KG1 (cell line): ENCODE results near the gene CAMTA1.

Source experiments
- DNase-seq: peaks from one replicate; lab custom pipeline; 2025; lab: John Stamatoyannopoulos, UW

CAMTA1 gene

DNA sequence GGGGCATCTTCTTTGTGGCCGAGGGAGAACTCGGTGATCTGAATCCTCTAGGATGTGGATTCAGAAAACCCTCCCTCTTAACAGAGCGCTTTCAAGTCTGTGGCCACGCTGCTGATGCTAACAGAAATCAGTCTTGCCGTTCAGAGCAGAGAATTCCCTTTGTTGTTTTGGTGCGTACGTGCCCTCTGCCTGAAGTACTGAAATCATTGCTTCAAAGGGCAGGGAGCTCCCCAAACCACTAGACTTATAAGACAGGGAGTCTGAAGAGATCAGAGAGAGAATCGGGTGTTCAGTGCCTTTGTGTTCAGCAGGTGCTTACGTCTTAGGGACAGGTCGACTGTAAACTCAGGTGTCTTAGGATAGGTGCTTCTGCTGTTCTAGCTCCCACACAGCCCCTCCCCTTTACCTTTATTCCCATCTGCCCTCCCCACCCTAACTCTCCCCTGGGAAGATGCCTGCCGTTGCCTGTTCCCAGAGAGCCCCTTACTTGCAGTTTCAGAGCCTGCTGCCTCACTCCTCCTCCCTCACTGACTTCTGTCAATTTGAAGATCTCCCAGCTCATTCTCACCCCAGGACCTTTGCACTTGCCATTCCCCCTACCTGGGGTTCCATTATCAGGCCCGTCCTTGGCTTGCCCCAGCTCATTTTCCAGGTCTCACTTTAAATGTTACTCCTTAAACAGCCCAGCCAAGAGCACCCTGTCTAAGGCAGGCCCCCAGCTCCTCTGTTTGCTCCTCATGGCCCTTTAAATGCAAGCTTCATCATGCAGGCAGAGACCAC, 143.0 kb downstream of the CAMTA1 start:
- no peak for DNase-seq

DNA sequence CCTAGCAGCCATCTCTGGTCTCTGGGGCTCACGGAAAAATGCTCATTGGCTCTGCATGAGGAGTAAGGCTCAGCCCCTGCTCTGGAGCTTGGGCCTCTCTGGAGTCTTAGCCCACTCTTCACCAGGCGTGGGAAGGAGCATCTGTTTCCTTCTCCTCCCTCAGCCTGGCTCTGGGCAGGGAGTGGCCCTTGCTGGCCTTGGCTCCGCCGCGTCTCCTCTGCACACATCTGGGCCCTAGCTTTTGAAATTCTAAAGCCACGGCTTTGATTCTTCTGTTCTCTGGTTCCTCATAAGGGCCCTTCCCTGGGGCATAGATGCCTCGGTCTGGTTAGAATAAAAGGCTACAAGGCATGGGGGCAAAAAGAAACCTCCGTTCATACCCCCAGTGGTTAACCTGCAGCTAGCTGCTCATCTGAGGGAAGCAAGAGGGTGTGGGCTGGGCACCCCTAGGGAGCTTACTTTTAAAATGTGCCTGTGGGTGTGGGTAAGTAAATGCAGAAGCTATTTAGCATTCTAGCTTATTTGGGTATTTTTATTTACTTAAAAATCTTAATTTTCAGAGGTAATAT, 145.6 kb downstream of the CAMTA1 start:
- no peak for DNase-seq

DNA sequence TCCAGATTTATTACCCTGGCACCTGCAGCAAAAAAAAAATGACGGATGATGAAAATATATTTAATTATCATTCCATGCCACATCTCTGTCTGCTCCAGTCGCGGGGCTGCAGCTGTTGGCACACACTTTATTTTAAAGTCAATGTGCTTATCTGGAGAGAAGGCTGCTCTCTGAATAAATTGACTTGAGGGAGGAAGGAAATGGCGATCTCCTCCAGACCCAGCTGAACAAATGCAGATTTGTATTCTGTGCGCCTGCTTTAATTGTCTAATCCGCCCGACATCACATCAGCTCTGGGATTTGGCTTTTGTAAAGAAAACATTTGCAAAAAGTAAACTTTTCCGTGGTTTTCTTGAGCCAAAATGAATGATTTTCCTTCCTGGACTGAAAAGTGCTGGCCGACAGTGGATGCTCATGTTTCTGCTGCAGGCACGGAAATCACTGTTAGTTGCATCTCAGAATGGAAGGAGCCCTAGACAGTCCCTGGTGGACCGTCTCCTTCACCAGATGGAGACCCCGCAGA, 150.2 kb downstream of the CAMTA1 start:
- no peak for DNase-seq

DNA sequence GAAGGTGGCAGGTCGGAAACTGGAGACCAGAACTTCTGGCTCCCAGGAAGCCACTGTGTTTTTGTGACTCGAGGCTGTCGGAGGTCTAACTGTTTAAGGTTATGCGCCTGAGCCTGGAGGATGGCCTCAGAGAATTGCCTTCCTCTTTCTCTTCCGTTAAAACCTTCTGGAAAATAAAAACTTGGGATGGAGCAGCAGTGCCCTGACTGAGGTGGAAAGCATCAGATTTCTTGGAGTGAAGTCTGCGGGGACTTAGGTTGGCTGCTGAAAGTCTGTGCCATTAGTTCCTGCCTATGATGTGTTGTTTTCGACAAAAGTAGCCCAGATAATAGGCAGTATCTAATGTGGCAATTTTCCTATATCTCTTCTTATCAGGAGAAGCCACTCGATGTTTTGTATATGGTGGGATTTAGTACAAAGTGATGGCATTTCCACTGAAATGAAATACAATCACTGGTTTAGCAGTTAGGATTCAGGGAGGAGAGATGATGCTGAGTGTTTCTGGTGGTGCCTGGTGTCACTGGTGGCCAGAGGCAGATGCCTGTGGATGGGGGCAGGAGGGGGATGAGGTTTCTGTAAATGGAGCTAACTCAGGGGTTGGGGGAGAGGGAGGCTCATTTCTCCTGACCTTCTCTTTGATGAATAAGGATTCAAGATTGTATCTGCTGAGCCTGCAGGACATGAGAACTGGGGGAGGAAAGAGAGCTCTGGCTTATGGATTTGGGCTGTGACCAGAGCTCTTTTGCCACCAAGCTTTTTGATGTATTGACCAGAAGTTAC, 150.8 kb downstream of the CAMTA1 start:
- no peak for DNase-seq

DNA sequence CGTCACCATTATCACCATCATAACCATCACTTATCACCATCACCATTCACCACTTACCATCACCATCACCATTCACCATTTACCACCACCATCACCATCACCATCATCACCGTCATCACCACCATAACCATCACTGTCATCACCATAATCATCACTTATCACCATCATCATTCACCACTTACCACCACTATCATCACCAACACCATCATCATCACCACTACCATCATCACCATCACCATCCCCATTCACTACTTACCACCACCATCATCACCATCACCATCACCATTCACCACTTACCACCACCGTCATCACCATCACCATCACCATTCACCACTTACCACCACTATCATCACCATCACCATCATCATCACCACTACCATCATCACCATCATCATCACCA, 151.8 kb downstream of the CAMTA1 start:
- no peak for DNase-seq

DNA sequence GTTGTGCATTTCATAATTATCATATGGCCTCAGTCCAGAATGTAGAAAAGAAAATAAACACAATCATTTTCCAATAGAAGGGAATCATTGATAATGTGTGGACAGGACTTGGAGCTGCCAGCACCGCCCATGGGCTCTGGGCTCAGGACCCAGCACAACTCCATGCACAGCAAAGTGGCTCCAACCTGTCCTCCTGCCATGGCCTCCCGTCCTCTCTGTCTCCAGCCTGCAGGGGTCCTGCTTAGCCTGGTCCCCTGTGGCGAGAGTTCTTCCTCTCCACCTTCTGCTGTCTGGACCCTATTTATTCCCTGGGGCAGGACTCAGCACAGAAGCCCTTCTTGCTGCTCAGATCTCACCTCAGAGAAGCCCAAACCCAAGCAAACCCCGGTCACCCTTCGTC, 154.1 kb downstream of the CAMTA1 start:
- no peak for DNase-seq

DNA sequence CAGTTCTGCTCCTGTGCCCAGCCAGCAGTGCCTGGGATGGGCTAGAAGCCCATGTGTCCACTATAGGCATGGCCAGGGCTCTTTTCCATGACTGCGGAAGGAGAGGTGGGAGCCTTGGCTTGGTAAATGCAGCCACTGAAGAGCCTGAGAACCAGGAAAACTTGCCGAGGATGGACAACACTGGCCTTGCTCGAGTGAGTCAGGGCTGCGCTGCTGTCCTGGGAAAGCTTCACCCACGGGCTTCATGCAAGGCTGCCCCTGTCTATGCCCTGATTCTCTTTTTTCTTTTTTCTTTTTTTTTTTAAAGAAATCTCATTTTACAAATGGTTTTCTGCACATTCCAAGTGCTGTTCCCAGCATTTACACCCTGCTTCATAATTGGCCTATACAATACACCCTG, 156.5 kb downstream of the CAMTA1 start:
- no peak for DNase-seq

DNA sequence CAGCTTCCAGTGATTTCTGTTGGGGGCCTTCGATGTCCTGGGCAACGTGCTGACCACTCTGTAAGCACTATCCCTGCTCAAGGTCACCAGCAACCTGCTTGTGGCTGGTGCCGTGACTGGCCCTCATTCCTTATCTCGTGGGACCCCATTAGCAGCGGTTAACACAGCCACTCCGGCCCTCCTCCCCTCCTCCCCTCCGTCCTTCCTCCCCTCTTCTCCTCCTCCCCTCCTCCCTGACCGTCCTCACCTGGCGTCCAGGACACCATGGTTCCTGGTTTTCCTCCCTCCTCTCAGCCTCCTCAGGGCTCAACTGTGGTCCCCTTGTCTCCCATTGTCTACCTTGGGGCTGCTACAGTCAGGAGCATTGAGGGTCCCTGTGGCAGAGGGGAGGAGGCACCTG, 157.7 kb downstream of the CAMTA1 start:
- DNase-seq: no peak

DNA sequence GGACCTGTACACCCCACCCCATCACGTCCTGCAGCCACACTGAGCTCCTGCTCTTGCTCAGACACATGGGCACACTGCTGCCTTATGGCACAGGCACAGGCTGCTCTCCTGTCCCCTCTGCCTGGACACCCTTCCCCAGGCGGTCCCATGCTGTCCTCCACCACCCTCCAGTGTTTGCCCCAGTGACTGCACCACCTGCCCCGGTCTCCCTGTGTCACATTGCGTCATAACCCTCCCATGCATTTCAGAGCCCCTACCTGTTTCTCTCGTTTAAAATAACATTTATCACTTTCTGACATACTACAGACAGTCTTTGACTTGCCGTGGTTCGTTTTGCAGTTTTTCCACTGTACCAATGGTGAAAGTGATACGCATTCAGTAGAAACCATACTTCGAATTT, 159.2 kb downstream of the CAMTA1 start:
- no peak for DNase-seq

DNA sequence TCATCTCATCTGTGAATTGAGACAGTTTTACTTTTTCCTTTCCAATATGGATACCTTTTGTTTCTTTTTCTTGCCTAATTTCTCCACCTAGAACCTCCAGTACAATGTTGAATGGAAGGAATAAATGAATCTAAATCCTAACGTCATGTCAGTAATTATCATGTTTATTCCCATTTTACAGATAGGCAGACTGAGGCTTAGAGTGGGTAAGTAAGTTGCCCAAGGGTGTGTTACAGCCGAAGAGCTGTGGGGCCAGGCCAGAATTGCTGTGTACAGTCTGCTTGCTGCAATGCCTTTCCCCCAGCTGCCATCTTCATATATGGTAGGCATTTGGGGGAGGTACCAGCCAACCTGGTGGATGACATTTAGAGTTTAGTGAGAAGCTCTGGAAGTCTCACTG, 162.7 kb downstream of the CAMTA1 start:
- DNase-seq: no peak

DNA sequence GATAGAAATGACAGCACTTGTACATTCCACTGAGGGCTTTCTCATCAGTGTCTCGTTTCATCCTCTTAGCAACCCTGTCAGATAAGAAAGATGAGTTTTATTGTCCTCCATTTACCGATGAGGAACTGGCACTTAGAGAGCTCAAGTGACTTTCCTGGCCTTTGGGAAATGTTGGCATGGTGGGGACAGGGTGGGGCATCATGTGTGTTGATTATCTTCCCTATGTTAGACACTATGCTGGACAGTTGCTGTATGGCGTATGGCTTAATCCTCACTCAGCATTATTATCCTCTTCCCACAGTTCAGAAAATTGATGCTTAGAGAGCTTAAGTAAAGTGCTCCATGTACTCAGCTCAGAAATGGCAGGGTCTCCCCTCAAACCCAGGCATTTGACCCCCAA, 163.2 kb downstream of the CAMTA1 start:
- no peak for DNase-seq

DNA sequence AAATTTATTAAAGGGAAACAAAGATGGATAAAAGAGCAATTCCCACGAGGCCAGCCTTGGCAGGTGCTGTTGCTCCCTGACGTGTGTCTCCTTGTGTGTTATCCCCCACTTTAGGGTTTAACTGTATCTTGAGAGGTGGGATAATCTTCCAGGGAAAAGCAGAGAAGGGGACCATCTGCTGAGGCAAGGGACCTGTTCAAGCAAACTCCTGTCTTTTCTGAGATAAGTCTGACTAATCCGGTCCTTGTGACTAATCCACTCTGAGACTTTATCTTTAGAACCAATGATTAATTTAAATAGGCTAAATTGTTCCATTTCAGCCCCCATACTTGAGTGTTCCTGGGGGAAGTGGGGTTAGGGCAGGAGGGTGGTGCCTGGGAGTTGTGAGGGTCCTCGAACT, 163.6 kb downstream of the CAMTA1 start:
- no peak for DNase-seq

DNA sequence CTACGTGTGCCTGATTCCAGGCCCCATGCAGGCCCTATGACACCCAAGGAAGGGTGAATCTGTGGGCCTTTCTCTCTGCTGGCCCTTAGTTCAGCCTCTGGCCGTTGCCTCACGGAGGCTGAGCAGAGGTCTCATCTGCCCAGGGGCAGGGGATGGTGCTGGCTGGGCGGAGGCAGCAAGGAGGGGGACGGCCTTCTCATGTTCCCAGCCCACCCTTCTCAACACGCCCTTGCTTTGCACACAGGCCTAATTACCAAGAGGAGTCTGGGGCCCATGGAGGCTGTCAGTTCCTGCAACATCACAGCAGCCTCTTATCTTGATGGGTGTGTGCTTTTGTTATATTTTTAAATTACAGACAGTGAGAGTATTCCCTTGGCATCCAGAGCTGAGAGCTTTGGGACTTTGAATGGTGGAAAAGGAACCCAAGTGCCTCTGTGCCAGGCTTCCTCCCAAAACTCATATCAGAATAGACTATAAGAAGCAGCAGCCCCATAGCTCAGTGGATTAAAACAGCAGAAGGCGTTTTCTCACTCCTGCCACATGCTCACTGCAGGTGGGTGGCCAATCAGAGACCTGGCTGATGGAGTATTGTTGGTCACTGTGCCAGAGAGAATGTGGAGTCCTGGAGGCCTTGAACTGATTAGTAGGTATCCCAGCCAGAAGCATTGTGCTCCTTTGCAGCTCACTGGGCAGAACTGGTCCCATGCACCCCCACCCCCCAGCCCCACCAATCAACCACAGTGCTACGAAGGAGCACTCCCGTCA, 164.9 kb downstream of the CAMTA1 start:
- DNase-seq: no peak

DNA sequence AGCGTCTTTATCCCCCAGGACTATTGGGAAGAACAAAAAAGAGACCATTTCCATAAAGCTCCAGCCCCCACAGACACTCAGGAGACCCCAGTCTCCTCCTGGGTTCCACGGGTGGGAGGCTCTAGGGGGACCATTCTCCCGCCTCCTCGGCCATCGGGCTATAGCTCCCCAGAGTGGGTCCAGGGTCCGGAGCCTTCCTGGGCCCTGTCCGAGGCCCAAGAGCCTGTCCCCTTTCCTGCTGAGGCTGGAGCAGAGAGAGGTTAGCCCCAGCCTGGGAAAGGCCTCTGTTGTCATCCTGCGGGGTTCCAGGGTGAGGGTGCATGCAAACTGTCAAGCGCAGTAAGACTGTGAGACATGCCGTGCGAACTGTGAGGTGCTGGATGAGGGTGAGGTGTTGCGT, 166.3 kb downstream of the CAMTA1 start:
- DNase-seq: no peak

DNA sequence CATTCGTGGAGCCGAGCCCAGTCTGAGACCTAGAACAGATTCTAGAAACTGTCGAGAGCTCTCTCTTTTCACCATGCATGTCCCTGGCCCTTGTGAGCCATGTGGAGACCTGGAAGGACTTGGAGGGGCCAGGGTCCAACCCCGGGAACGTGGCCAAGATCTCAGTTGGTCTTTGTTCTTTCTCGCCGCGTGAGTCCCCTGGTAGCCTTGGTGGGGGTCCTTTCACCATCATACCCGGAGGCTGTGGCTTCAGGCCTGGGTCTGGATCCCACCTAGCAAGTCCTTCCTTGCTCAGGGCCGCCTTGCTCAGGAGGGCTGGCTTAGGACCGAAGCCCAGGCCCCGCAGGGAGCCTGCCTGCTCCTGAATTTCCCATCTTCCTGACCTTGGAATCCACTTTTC, 168.0 kb downstream of the CAMTA1 start:
- no peak for DNase-seq

DNA sequence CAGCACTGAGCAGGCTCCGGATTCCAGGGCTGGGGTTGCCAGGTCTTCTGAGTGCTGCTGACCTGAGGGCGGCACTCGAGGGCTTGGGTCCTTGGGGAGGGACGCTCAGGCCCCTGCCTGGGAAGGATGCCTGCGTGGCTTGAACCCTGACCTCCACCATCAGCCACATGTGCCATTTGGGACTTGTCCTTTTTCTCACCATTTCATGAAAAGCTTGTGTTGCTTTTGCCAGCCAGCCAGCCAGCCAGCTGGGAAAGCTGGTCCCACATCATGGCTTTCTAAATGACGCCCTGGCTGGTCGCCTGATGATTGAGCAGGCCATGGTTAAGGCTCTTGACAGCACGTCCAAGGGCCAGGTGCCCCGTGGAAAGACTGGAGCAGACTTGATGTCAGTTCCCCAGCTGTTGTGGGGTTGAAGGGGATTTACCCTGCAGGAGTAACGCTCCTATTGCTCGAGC, 168.7 kb downstream of the CAMTA1 start:
- no peak for DNase-seq

DNA sequence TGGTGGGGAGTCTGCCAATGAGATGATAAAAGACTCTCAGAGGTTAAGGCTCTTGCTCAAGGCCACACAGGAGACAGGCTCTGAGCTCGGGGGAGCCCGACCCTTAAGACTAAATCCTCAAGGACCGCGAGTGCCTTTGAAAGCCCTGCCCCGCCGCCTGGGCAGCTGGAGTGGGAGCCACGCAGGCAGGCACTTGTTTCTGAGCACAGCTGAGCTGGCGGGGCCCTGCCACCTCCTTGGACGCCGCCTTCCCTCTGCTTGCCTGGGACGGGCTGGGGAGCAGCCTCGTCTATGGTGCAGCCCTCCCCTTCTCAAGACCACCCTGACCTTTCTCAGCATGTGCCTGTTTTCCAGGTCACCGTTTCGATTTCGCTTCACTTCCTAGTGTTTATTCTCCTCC, 169.3 kb downstream of the CAMTA1 start:
- DNase-seq: no peak

DNA sequence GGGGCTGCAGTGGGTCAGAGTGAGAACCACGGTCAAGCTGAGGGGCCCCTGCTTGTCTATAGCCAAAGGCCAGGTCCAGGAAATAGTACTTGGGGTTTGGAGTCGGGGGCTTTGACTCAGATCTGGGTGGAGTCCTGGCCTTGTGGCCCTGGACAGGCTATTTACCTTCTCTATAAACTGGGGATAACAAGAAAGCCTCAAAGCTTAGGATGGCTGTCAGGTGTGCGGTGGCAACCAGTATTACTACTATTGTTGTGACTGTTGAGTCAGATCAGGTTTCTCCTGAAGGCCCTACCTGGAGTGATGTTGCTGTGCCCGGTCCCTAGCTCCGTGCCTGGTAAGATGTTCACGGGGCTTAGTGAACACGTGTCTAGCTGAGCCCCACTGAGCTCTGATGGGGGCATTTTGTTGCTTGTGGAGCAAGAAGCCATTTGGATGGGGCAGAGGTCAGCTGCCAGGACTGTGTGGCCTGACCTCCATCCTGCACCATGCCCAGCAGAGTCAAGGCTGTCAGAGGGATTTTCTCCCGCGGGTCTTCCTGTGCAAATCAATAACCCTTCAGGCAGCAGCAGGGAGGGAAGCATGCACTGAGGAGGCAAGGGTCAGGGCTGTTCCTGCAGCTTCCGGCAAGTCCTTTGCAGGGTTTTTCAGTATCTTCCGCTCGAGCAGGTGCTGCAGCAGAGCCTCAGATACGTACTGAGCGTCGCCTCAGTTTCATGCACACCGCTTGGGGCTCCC, 170.3 kb downstream of the CAMTA1 start:
- DNase-seq: no peak

DNA sequence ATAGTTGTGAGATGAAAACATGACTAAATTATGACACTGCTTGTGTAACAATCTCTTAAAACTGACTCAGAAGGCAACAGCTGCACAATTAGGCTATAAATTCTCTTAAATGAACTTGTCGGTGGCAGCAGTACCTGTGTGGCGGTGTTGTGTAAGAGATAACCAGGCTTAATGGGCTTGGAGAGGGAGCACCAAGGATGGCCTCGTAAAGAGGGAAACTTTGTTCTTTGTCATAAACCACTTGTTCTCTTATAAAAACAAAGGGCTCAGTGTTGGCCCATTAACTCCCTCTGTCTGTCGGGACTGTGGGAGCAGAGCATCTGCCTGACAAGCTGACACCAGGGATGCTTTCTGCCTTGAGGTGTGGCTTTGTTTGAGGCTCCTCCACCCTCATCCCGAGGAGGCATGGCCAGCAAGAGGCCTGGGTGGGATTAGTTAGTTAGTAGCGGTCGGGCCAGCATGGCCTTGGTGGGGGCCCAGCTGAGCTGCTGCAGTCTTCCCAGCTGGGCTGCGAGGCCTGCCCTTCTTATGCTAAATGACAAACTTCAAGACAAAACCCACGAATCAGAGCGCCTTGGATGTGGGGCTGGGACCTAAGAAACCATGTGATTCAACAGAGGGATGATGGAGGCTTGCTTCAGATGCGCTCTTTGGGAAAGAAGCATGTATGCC, 171.4 kb downstream of the CAMTA1 start:
- DNase-seq: no peak

DNA sequence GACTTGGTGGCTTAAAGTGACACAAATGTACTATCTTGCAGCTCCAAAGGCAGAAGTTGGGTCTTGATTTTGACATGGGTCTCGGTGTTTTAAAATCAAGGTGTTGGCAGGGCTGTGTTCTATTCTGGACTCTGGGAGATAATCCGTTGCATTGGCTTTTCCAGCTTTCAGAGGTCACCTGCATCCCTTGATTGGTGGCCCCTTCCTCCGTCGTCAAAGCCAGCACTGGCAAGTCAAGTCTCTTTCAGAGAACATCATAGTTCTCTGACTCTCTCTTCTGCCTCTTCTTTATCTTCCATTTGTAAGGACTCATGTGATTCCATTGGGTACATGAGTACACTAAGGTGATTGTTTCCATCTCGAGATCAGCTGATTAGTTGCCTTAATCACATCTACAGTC, 172.1 kb downstream of the CAMTA1 start:
- DNase-seq: no peak
